GM23338 (cell line): ENCODE measurements around the gene CELF4. TPM values are rescaled to one million over a fixed set of nuclear protein-coding genes. Genes with fewer than 3 reads are reported as not detected.

Source experiments
- ATAC-seq: fragments of 200-7000 bp; cut with Tn5 transposase; 3 replicates; pipeline ENCODE4 v1.9.1; 2020
- DNase-seq: peaks from one replicate; pipeline ENCODE4 v3.0.0-alpha.2; 2015; ENCODE audit warnings: low spot score
- H2AFZ ChIP-seq: fragments of 200-600 bp; sonication (generic); 2 replicates; pipeline ENCODE4 v1.8.0; 2016; ENCODE audit warnings: antibody characterized with exemption, mild to moderate bottlenecking, moderate library complexity
- H3F3A ChIP-seq: fragments of 200-600 bp; sonication (generic); replicated peaks from 2 replicates; pipeline ENCODE4 v1.8.0; 2017; ENCODE audit warnings: antibody characterized with exemption, mixed run types, low read depth
- H3K27ac ChIP-seq: fragments of 200-600 bp; sonication (generic); 2 replicates; pipeline ENCODE4 v1.6.1; 2016; ENCODE audit warnings: low read depth
- H3K27me3 ChIP-seq: fragments of 200-600 bp; sonication (generic); 2 replicates; pipeline ENCODE4 v1.8.0; 2016; ENCODE audit warnings: mild to moderate bottlenecking, mixed run types, moderate library complexity; ENCODE audit not compliant: insufficient read depth
- H3K36me3 ChIP-seq: fragments of 200-600 bp; sonication (generic); 2 replicates; pipeline ENCODE4 v1.8.0; 2016; ENCODE audit warnings: mild to moderate bottlenecking; ENCODE audit not compliant: insufficient read depth
- H3K4me1 ChIP-seq: fragments of 200-600 bp; sonication (generic); 2 replicates; pipeline ENCODE4 v1.8.0; 2016; ENCODE audit warnings: mild to moderate bottlenecking, moderate library complexity; ENCODE audit not compliant: insufficient read depth
- H3K4me2 ChIP-seq: fragments of 200-600 bp; sonication (generic); 2 replicates; pipeline ENCODE4 v1.7.1; 2017; ENCODE audit warnings: mixed run types
- H3K4me3 ChIP-seq: fragments of 200-600 bp; sonication (generic); 2 replicates; pipeline ENCODE4 v1.6.1; 2016; ENCODE audit warnings: mixed run types
- H3K79me2 ChIP-seq: fragments of 200-600 bp; sonication (generic); replicated peaks from 2 replicates; pipeline ENCODE4 v1.8.0; 2017; ENCODE audit warnings: mild to moderate bottlenecking; ENCODE audit not compliant: insufficient read depth
- H3K9me2 ChIP-seq: fragments of 200-600 bp; sonication (generic); 2 replicates; pipeline ENCODE4 v1.8.0; 2017; ENCODE audit not compliant: insufficient read depth
- H4K20me1 ChIP-seq: fragments of 200-600 bp; sonication (generic); replicated peaks from 2 replicates; pipeline ENCODE4 v1.8.0; 2017; ENCODE audit warnings: mild to moderate bottlenecking; ENCODE audit not compliant: insufficient read depth
- H3K27ac Mint-ChIP-seq: 2 replicates; pipeline ENCODE4 v1.8.0; 2020; ENCODE audit warnings: inconsistent platforms, mild to moderate bottlenecking, moderate library complexity, mixed read lengths
- H3K27me3 Mint-ChIP-seq: 3 replicates; pipeline ENCODE4 v1.8.0; 2022; ENCODE audit warnings: low read depth, mild to moderate bottlenecking, moderate library complexity, mixed read lengths, inconsistent platforms; ENCODE audit not compliant: insufficient read depth, poor library complexity
- H3K36me3 Mint-ChIP-seq: 3 replicates; pipeline ENCODE4 v1.8.0; 2021; ENCODE audit warnings: low read depth, mild to moderate bottlenecking, inconsistent platforms, moderate library complexity, mixed read lengths
- H3K4me1 Mint-ChIP-seq: 3 replicates; pipeline ENCODE4 v1.8.0; 2020; ENCODE audit warnings: mild to moderate bottlenecking, inconsistent platforms, mixed read lengths
- H3K4me3 Mint-ChIP-seq: 3 replicates; pipeline ENCODE4 v1.8.0; 2021; ENCODE audit warnings: moderate library complexity, mild to moderate bottlenecking, inconsistent platforms, mixed read lengths
- H3K9me3 Mint-ChIP-seq: 3 replicates; pipeline ENCODE4 v1.8.0; 2020; ENCODE audit warnings: moderate library complexity, mild to moderate bottlenecking, inconsistent platforms, mixed read lengths
- CREB1 ChIP-seq: fragments of 250-450 bp; sonication (Bioruptor Pico); IDR thresholded peaks from 2 replicates; pipeline ENCODE4 v1.5.0; 2020; ENCODE audit warnings: low read depth, mild to moderate bottlenecking, moderate library complexity
- JUNB ChIP-seq: IDR thresholded peaks from one replicate; pipeline ENCODE4 v1.6.1; 2016; ENCODE audit warnings: antibody characterized with exemption; ENCODE audit not compliant: unreplicated experiment
- NANOG ChIP-seq: IDR thresholded peaks from 2 replicates; pipeline ENCODE4 v1.6.1; 2016; ENCODE audit warnings: antibody characterized with exemption, borderline replicate concordance
- POLR2AphosphoS5 ChIP-seq: IDR thresholded peaks from 2 replicates; pipeline ENCODE4 v1.6.1; 2016; ENCODE audit warnings: antibody characterized with exemption, low read depth
- STAT1 ChIP-seq: IDR thresholded peaks from one replicate; pipeline ENCODE4 v1.6.1; 2016; ENCODE audit warnings: antibody characterized with exemption; ENCODE audit not compliant: unreplicated experiment
- ZNF114 ChIP-seq: fragments of 250-450 bp; sonication (Bioruptor Pico); IDR thresholded peaks from 2 replicates; pipeline ENCODE4 v1.5.0; 2020; ENCODE audit warnings: mild to moderate bottlenecking, moderate library complexity
- ZNF331 ChIP-seq: fragments of 250-450 bp; sonication (Bioruptor Pico); IDR thresholded peaks from 2 replicates; pipeline ENCODE4 v1.5.0; 2020; ENCODE audit warnings: low read depth, mild to moderate bottlenecking, moderate library complexity
- ZNF462 ChIP-seq: fragments of 250-450 bp; sonication (Bioruptor Pico); IDR thresholded peaks from 2 replicates; pipeline ENCODE4 v1.5.0; 2020; ENCODE audit warnings: mild to moderate bottlenecking, moderate library complexity
- polyA plus RNA-seq: library from polyadenylated mRNA; unstranded; fragments of >200 nt; fragmentation: Nextera tagmentation; extraction: Ambion mirVana; gene quantifications from 2 replicates; pipeline ENCODE4 v1.2.1, GENCODE V29; 2016
- total RNA-seq: library from RNA; depleted of rRNA; stranded (reverse); fragments of >200 nt; shearing (Covaris generic); gene quantifications from 2 replicates; pipeline ENCODE4 v1.2.3, GENCODE V29; 2014
- TF ChIP-seq, protein P1 (sequence below): IDR thresholded peaks from 2 replicates; pipeline ENCODE4 v1.6.1; 2016; ENCODE audit warnings: antibody characterized with exemption
- TF ChIP-seq, protein P2 (sequence below), 2 experiments: fragments of 200-600 bp in 1 of 2; sonication (generic) in 1 of 2; conservative IDR thresholded peaks; 2 replicates each; pipeline versions ENCODE4 v1.5.1 to v1.6.1; 2016 to 2017; ENCODE audit warnings: antibody characterized with exemption in 2 of 2, low read depth in 2 of 2, mild to moderate bottlenecking in 2 of 2, moderate library complexity in 1 of 2

CELF4 gene
- total and polyA plus RNA-seq, 2 experiments from 2014 or later, result 2.6 to 6.7 TPM

GRCh38 chr18:37393221-37393827 is 172.3 kb downstream of the CELF4 start:
- TF ChIP-seq, protein P1, sequence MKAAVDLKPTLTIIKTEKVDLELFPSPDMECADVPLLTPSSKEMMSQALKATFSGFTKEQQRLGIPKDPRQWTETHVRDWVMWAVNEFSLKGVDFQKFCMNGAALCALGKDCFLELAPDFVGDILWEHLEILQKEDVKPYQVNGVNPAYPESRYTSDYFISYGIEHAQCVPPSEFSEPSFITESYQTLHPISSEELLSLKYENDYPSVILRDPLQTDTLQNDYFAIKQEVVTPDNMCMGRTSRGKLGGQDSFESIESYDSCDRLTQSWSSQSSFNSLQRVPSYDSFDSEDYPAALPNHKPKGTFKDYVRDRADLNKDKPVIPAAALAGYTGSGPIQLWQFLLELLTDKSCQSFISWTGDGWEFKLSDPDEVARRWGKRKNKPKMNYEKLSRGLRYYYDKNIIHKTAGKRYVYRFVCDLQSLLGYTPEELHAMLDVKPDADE, result no peak
- TF ChIP-seq CREB1 (CRISPR knock-in tag) (no peak), JUNB (no peak), ZNF114 (CRISPR knock-in tag) (no peak), NANOG (no peak), ZNF331 (CRISPR knock-in tag) (no peak), ZNF462 (CRISPR knock-in tag) (no peak), STAT1 (no peak), POLR2AphosphoS5 (no peak)
- TF ChIP-seq, protein P2, sequence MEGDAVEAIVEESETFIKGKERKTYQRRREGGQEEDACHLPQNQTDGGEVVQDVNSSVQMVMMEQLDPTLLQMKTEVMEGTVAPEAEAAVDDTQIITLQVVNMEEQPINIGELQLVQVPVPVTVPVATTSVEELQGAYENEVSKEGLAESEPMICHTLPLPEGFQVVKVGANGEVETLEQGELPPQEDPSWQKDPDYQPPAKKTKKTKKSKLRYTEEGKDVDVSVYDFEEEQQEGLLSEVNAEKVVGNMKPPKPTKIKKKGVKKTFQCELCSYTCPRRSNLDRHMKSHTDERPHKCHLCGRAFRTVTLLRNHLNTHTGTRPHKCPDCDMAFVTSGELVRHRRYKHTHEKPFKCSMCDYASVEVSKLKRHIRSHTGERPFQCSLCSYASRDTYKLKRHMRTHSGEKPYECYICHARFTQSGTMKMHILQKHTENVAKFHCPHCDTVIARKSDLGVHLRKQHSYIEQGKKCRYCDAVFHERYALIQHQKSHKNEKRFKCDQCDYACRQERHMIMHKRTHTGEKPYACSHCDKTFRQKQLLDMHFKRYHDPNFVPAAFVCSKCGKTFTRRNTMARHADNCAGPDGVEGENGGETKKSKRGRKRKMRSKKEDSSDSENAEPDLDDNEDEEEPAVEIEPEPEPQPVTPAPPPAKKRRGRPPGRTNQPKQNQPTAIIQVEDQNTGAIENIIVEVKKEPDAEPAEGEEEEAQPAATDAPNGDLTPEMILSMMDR (conservative IDR thresholded peaks at IDR 0.05; ENCODE audit: low read depth in 2 of 2), result no peak
- no peak overlapping the region for H2AFZ ChIP-seq
- Mint-ChIP-seq H3K27ac (no peak overlapping the region), H3K36me3 (peaks cover 11% of the 10 kb centered on the region), H3K9me3 (peaks cover 25% of the 10 kb centered on the region), H3K4me3 (peak overlapping the region; percentile 66), H3K4me1 (peaks cover 18% of the 10 kb centered on the region), H3K27me3 (peaks cover 26% of the 10 kb centered on the region)
- H3K4me3 ChIP-seq, result peak overlapping the region; percentile 58
- H3K79me2 ChIP-seq, result no peaks in the 10 kb centered on the region
- DNase-seq (no peak), ATAC-seq (peak; percentile 9; the same call in 2 of the 3 replicates)
- H3K4me1 ChIP-seq, result peaks cover 15% of the 10 kb centered on the region
- peaks cover 25% of the 10 kb centered on the region for H3K27me3 ChIP-seq
- no peaks in the 10 kb centered on the region for H3K36me3 ChIP-seq
- no peak overlapping the region for H3K27ac ChIP-seq
- no peaks in the 10 kb centered on the region for H3F3A ChIP-seq
- peak overlapping the region; percentile 84 for H3K4me2 ChIP-seq
- no peaks in the 10 kb centered on the region for H3K9me2 ChIP-seq
- no peaks in the 10 kb centered on the region for H4K20me1 ChIP-seq
